Measurements from ENCODE around the gene PUS1. TPM values are rescaled to one million over a fixed set of nuclear protein-coding genes. Genes with fewer than 3 reads are reported as not detected.

The PUS1 gene
- total and polyA plus RNA-seq, 2 donors from 2014 or later = 16.1 to 28.8 TPM

DNA sequence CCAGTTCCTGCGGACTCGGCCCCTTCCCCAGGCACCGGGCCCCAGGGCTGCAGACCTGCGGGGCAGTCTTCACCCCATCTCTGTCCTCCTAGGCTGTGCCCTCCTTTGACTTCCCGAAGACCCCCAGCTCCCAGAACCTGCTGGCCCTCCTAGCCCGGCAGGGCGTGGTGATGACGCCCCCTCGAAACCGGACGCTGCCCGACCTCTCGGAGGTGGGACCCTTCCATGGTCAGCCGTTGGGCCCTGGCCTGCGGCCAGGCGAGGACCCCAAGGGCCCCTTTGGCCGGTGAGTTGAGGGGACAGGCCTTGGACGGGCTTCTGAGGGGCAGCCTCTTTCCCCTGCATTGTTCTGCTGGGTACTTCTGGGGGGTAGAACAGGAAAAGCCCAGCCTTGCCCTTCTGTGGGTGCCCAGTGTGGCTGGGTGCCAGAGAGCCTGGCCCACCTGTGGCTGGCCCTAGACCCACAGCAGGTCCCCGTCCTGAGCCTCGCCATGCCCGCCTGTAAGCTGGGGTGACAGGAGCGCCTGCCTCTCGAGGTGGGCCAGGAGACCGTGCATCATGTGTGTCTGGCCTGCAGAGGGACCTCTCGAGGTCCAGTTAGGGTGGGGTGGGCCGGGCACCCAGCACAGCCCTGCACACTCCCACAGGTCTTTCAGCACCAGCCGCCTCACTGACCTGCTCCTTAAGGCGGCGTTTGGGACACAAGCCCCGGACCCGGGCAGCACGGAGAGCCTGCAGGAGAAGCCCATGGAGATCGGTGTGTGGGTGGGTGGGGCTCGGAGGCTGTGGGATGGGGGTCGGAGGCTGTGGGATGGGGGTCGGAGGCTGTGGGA lies 12.6 kb upstream of the PUS1 start:
- no peaks in the 10 kb centered on the region for H3K4me1 ChIP-seq (ENCODE audit: control insufficient read depth in 2 of 3, insufficient read depth in 2 of 3, low read depth in 1 of 3, low read length in 3 of 3)
- no peak overlapping the region for H3K27ac ChIP-seq (ENCODE audit: low read depth in 2 of 2, low read length in 2 of 2)
- DNase-seq = peak in 1 of 5 donors; percentile 7
- H3K9me3 ChIP-seq (ENCODE audit: control insufficient read depth in 2 of 3, insufficient read depth in 1 of 3, low read length in 3 of 3) = no peaks in the 10 kb centered on the region
- peaks cover 0 to 33% (median 10%) of the 10 kb centered on the region in 3 donors for H3K36me3 ChIP-seq (ENCODE audit: control insufficient read depth in 2 of 3, insufficient read depth in 3 of 3, low read length in 3 of 3)
- no peaks in the 10 kb centered on the region for H3K27me3 ChIP-seq (ENCODE audit: control insufficient read depth, insufficient read depth, low read length)
- TF ChIP-seq, protein P1, sequence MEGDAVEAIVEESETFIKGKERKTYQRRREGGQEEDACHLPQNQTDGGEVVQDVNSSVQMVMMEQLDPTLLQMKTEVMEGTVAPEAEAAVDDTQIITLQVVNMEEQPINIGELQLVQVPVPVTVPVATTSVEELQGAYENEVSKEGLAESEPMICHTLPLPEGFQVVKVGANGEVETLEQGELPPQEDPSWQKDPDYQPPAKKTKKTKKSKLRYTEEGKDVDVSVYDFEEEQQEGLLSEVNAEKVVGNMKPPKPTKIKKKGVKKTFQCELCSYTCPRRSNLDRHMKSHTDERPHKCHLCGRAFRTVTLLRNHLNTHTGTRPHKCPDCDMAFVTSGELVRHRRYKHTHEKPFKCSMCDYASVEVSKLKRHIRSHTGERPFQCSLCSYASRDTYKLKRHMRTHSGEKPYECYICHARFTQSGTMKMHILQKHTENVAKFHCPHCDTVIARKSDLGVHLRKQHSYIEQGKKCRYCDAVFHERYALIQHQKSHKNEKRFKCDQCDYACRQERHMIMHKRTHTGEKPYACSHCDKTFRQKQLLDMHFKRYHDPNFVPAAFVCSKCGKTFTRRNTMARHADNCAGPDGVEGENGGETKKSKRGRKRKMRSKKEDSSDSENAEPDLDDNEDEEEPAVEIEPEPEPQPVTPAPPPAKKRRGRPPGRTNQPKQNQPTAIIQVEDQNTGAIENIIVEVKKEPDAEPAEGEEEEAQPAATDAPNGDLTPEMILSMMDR (IDR thresholded peaks at IDR 0.05; ENCODE audit: borderline replicate concordance, extremely low read depth, insufficient read depth) = no peak
- H3K9ac ChIP-seq (ENCODE audit: low read length in 3 of 3) = no peak overlapping the region
- H3K4me3 ChIP-seq (ENCODE audit: low read length in 3 of 3) = no peak overlapping the region
- no peak for FAIRE-seq
- intact Hi-C loops (cut with DNase I) = no loop called here

DNA sequence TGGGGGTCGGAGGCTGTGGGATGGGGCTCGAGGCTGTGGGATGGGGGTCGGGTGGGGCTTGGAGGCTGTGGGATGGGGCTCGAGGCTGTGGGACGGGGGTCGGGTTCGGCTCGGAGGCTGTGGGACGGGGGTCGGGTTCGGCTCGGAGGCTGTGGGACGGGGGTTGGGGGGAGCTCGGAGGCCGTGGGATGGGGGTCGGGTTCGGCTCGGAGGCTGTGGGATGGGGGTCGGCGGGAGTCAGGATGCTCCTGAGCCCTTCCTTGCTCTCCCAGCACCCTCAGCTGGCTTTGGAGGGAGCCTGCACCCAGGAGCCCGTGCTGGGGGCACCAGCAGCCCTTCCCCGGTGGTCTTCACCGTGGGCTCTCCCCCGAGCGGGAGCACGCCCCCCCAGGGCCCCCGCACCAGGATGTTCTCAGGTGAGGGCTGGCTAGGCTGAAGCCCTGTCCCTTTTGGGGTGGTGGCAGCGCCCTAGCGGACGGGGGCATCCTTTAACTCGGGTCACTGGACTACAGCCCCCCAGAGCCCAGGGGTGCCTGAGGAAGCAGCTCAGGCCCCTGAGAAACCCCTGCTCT lies 11.9 kb upstream of the PUS1 start:
- Histone ChIP-seq H3K9me3 (ENCODE audit: control insufficient read depth in 2 of 3, insufficient read depth in 1 of 3, low read length in 3 of 3) (no peaks in the 10 kb centered on the region), H3K4me1 (ENCODE audit: control insufficient read depth in 2 of 3, insufficient read depth in 2 of 3, low read depth in 1 of 3, low read length in 3 of 3) (no peaks in the 10 kb centered on the region), H3K36me3 (ENCODE audit: control insufficient read depth in 2 of 3, insufficient read depth in 3 of 3, low read length in 3 of 3) (peaks cover 0 to 28% (median 7%) of the 10 kb centered on the region in 3 donors), H3K9ac (ENCODE audit: low read length in 3 of 3) (no peak overlapping the region), H3K4me3 (ENCODE audit: low read length in 3 of 3) (no peak overlapping the region), H3K27ac (ENCODE audit: low read depth in 2 of 2, low read length in 2 of 2) (no peak overlapping the region), H3K27me3 (ENCODE audit: control insufficient read depth, insufficient read depth, low read length) (no peaks in the 10 kb centered on the region)
- DNase-seq (peak in 1 of 5 donors; percentile 7), FAIRE-seq (no peak)
- intact Hi-C loops (cut with DNase I) = no loop called here
- TF ChIP-seq, protein P1 (IDR thresholded peaks at IDR 0.05; ENCODE audit: borderline replicate concordance, extremely low read depth, insufficient read depth) = no peak

DNA sequence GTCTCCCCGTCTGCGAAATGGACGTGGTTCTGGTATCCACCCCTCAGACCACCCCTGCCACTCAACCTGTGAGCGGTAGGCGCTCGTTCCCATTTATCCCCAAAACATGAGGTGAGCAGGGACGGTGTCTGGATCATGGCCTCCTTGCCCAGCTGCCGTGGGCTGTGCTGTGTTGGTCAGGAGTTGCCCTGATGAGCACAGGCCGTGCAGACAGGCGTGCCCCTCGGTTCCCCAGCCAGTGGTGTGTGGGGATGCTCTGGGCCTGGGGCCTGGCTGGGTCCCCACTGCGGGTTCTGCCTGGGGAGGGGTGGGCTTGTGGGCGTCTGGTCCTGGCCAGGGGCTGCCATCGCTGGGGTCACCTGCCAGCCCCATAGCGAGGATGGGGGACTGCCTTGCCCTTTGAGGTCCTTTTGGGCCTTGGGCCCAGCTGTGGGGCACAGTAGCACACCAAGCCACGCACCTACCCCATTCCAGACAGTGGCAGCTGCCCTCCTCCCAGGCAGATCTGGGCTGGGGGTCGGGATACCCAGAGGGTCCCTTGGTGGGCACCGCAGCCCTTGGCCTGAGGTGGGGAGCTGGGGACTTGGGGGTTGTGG lies 11.3 kb upstream of the PUS1 start:
- no peak overlapping the region for H3K4me3 ChIP-seq (ENCODE audit: low read length in 3 of 3)
- H3K4me1 ChIP-seq (ENCODE audit: control insufficient read depth in 2 of 3, insufficient read depth in 2 of 3, low read depth in 1 of 3, low read length in 3 of 3) = no peaks in the 10 kb centered on the region
- intact Hi-C loops (cut with DNase I) = no loop called here
- no peak overlapping the region for H3K9ac ChIP-seq (ENCODE audit: low read length in 3 of 3)
- no peaks in the 10 kb centered on the region for H3K9me3 ChIP-seq (ENCODE audit: control insufficient read depth in 2 of 3, insufficient read depth in 1 of 3, low read length in 3 of 3)
- DNase-seq = no peak
- H3K36me3 ChIP-seq (ENCODE audit: control insufficient read depth in 2 of 3, insufficient read depth in 3 of 3, low read length in 3 of 3) = peaks cover 0 to 25% (median 7%) of the 10 kb centered on the region in 3 donors
- H3K27ac ChIP-seq (ENCODE audit: low read depth in 2 of 2, low read length in 2 of 2) = no peak overlapping the region
- H3K27me3 ChIP-seq (ENCODE audit: control insufficient read depth, insufficient read depth, low read length) = no peaks in the 10 kb centered on the region
- no peak for FAIRE-seq
- TF ChIP-seq, protein P1 (IDR thresholded peaks at IDR 0.05; ENCODE audit: borderline replicate concordance, extremely low read depth, insufficient read depth) = no peak

Data from kidney (tissue), 14 donors.